Measurements from ENCODE around the gene PRKCE.

- TF ChIP-seq CTCF (IDR thresholded peaks at IDR 0.05) (no peak), POLR2A (IDR thresholded peaks at IDR 0.05) (no peak)
Measured at GRCh38 chr2:46231721-46232120, 580.2 kb downstream of the PRKCE start.
